ENCODE data around the gene SLC13A3. TPM values are rescaled to one million over a fixed set of nuclear protein-coding genes. Genes with fewer than 3 reads are reported as not detected.

SLC13A3 gene
- total RNA-seq, 1 donor from 2014 or later = 7.4 TPM

DNA sequence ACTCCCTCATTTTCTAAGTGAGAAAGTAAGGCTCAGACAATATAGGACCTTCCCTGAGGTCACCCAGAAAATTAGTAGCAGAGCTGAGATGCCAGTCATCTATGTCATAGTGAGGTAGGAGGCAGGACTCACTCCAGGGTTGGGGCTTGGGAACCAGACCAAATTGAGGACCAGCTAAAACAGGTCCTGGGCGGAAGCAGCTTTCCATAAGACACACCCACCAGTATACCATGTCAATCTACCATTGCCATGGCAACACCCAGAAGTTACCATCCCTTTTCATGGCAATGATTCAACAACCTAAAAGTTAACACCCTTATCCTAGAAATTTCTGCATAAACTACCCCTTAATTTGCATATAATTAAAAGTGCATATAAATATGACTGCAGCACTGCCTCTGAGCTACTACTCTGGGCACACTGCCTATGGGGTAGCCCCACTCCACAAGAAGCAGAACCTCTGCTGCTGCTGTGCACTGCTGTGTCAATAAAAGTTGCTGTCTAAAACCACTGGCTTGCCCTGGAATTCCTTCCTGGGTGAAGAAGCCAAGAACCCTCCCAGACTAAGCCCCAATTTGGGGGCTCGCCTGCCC lies 70.5 kb downstream of the SLC13A3 start:
- DNase-seq (ENCODE audit: low spot score) = no peak
- H3K9me3 ChIP-seq (ENCODE audit: low read depth) = no peaks in the 10 kb centered on the region
- H3K9ac ChIP-seq = no peak overlapping the region
- no peak overlapping the region for H3K4me3 ChIP-seq
- H3K36me3 ChIP-seq = no peaks in the 10 kb centered on the region
- no peaks in the 10 kb centered on the region for H3K27me3 ChIP-seq
- H3K27me3 Mint-ChIP-seq (ENCODE audit: insufficient read depth, low read depth) = peaks cover 6% of the 10 kb centered on the region
- H4K20me1 ChIP-seq (ENCODE audit: low read depth) = no peaks in the 10 kb centered on the region
- no peak overlapping the region for H3K27ac Mint-ChIP-seq
- peaks cover 31% of the 10 kb centered on the region for H3F3A ChIP-seq (ENCODE audit: low read depth)
- peaks cover 12% of the 10 kb centered on the region for H3K9me3 Mint-ChIP-seq
- no peak overlapping the region for H2AFZ ChIP-seq (replicated peaks)
- H3K4me1 ChIP-seq = peaks cover 27% of the 10 kb centered on the region
- H3K27ac ChIP-seq = no peak overlapping the region
- peaks cover 24% of the 10 kb centered on the region for H3K4me1 Mint-ChIP-seq
- H3K4me2 ChIP-seq = no peak overlapping the region
- no peak for TF ChIP-seq EZH2phosphoT487 (IDR thresholded peaks at IDR 0.05)
- TF ChIP-seq EZH2 (IDR thresholded peaks at IDR 0.05) = no peak
- TF ChIP-seq, protein P1, sequence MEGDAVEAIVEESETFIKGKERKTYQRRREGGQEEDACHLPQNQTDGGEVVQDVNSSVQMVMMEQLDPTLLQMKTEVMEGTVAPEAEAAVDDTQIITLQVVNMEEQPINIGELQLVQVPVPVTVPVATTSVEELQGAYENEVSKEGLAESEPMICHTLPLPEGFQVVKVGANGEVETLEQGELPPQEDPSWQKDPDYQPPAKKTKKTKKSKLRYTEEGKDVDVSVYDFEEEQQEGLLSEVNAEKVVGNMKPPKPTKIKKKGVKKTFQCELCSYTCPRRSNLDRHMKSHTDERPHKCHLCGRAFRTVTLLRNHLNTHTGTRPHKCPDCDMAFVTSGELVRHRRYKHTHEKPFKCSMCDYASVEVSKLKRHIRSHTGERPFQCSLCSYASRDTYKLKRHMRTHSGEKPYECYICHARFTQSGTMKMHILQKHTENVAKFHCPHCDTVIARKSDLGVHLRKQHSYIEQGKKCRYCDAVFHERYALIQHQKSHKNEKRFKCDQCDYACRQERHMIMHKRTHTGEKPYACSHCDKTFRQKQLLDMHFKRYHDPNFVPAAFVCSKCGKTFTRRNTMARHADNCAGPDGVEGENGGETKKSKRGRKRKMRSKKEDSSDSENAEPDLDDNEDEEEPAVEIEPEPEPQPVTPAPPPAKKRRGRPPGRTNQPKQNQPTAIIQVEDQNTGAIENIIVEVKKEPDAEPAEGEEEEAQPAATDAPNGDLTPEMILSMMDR (IDR thresholded peaks at IDR 0.05) = no peak
- H3K4me3 Mint-ChIP-seq = no peak overlapping the region
- peaks cover 7% of the 10 kb centered on the region for H3K36me3 Mint-ChIP-seq
- H3K79me2 ChIP-seq (ENCODE audit: low read depth) = no peaks in the 10 kb centered on the region

DNA sequence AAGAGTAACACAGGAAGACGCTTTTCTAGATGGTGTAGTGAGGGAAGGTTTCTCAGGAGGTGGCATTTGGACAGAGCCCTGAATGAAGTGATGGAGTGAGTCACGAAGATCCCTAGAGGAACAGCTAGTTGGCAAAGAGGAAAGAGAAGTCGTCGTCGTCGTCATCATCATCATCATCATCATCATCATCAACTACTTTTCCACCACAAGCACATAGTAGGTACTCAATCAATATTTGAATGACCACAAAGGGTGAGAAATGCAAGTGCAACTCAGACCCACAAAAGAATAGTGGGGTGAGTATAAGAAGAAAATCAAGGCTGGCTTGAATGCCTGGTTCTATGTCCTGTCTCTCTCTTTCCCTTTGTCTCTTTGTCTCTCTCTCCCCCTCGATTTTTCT lies 72.5 kb downstream of the SLC13A3 start:
- Histone ChIP-seq H3K27me3 (no peaks in the 10 kb centered on the region), H3K4me2 (no peak overlapping the region), H3K36me3 (no peaks in the 10 kb centered on the region), H3K4me3 (no peak overlapping the region), H3K9me3 (ENCODE audit: low read depth) (no peaks in the 10 kb centered on the region), H4K20me1 (ENCODE audit: low read depth) (no peaks in the 10 kb centered on the region), H3K4me1 (peaks cover 11% of the 10 kb centered on the region), H3K9ac (no peak overlapping the region), H3F3A (ENCODE audit: low read depth) (peaks cover 15% of the 10 kb centered on the region), H3K27ac (no peak overlapping the region), H3K79me2 (ENCODE audit: low read depth) (no peaks in the 10 kb centered on the region), H2AFZ (replicated peaks) (no peak overlapping the region)
- no peak overlapping the region for H3K4me3 Mint-ChIP-seq
- no peak overlapping the region for H3K27ac Mint-ChIP-seq
- H3K27me3 Mint-ChIP-seq (ENCODE audit: insufficient read depth, low read depth) = peaks cover 7% of the 10 kb centered on the region
- peaks cover 7% of the 10 kb centered on the region for H3K36me3 Mint-ChIP-seq
- TF ChIP-seq EZH2 (IDR thresholded peaks at IDR 0.05) (no peak), EZH2phosphoT487 (IDR thresholded peaks at IDR 0.05) (no peak)
- TF ChIP-seq, protein P1 (IDR thresholded peaks at IDR 0.05) = no peak
- H3K4me1 Mint-ChIP-seq = peaks cover 17% of the 10 kb centered on the region
- DNase-seq (ENCODE audit: low spot score) = no peak
- peaks cover 12% of the 10 kb centered on the region for H3K9me3 Mint-ChIP-seq

DNA sequence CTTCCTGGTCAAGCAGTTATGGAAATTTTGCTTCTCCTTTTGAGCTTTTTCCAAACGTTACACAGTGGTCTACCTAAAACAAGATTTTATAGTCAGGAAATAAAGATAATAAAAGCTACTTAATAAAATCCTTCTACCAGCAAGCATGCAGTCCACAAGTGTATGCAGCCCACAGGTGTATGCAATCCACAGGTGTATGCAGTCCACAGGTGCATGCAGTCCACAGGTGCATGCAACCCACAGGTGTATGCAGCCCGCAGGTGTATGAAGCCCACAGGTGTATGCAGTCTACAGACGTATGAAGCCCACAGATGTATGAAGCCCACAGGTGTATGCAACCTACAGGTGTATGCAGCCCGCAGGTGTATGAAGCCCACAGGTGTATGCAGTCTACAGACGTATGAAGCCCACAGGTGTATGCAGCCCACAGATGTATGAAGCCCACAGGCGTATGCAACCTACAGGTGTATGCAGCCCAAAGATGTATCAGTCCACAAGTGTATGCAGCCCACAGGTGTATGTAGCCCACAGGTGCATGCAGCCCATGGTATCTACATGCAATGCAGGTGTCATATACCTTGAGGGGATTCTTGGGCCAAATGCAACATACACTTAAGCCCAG lies 74.4 kb downstream of the SLC13A3 start:
- peaks cover 2% of the 10 kb centered on the region for H3K27me3 Mint-ChIP-seq (ENCODE audit: insufficient read depth, low read depth)
- H3K79me2 ChIP-seq (ENCODE audit: low read depth) = no peaks in the 10 kb centered on the region
- peaks cover 7% of the 10 kb centered on the region for H3K36me3 Mint-ChIP-seq
- H3K4me1 Mint-ChIP-seq = peaks cover 9% of the 10 kb centered on the region
- H3K9me3 Mint-ChIP-seq = peaks cover 12% of the 10 kb centered on the region
- no peaks in the 10 kb centered on the region for H3K36me3 ChIP-seq
- H4K20me1 ChIP-seq (ENCODE audit: low read depth) = no peaks in the 10 kb centered on the region
- no peaks in the 10 kb centered on the region for H3K4me1 ChIP-seq
- TF ChIP-seq EZH2 (IDR thresholded peaks at IDR 0.05) (no peak), EZH2phosphoT487 (IDR thresholded peaks at IDR 0.05) (no peak)
- TF ChIP-seq, protein P1 (IDR thresholded peaks at IDR 0.05) = no peak
- H3K9me3 ChIP-seq (ENCODE audit: low read depth) = no peaks in the 10 kb centered on the region
- no peaks in the 10 kb centered on the region for H3F3A ChIP-seq (ENCODE audit: low read depth)
- no peak overlapping the region for H3K27ac ChIP-seq
- no peak overlapping the region for H3K27ac Mint-ChIP-seq
- H2AFZ ChIP-seq (replicated peaks) = no peak overlapping the region
- H3K27me3 ChIP-seq = no peaks in the 10 kb centered on the region
- H3K9ac ChIP-seq = no peak overlapping the region
- H3K4me3 ChIP-seq = no peak overlapping the region
- no peak overlapping the region for H3K4me3 Mint-ChIP-seq
- no peak overlapping the region for H3K4me2 ChIP-seq
- no peak for DNase-seq (ENCODE audit: low spot score)

All from neural progenitor cell (in vitro differentiated cells).